GM23338 (cell line): ENCODE measurements around the gene PKD1.
"Not testable (repeated sequence)": the region's sequence is repeated elsewhere in the genome, so short reads cannot be mapped to it uniquely, and the experiment has no call there.

Source experiments
- CTCF ChIP-seq, 2 experiments: fragments of 200-600 bp in 1 of 2; sonication (generic) in 1 of 2; conservative IDR thresholded peaks; 2 replicates each; pipeline versions ENCODE4 v1.5.1 to v1.6.1; 2016 to 2017; ENCODE audit warnings: antibody characterized with exemption in 2 of 2, low read depth in 2 of 2, mild to moderate bottlenecking in 2 of 2, moderate library complexity in 1 of 2
- EZH2 ChIP-seq: fragments of 200-600 bp; sonication (generic); IDR thresholded peaks from one replicate; pipeline ENCODE4 v1.8.0; 2017; ENCODE audit warnings: antibody characterized with exemption, mild to moderate bottlenecking, low read depth; ENCODE audit not compliant: unreplicated experiment
- EZH2phosphoT487 ChIP-seq: fragments of 200-600 bp; sonication (generic); IDR thresholded peaks from one replicate; pipeline ENCODE4 v1.8.1; 2018; ENCODE audit warnings: antibody characterized with exemption; ENCODE audit not compliant: unreplicated experiment
- POLR2AphosphoS5 ChIP-seq: IDR thresholded peaks from 2 replicates; pipeline ENCODE4 v1.6.1; 2016; ENCODE audit warnings: antibody characterized with exemption, low read depth
- STAT1 ChIP-seq: IDR thresholded peaks from one replicate; pipeline ENCODE4 v1.6.1; 2016; ENCODE audit warnings: antibody characterized with exemption; ENCODE audit not compliant: unreplicated experiment
- TF ChIP-seq, protein P1 (sequence below): IDR thresholded peaks from one replicate; pipeline ENCODE4 v1.6.1; 2018; ENCODE audit warnings: antibody characterized with exemption; ENCODE audit not compliant: unreplicated experiment

DNA sequence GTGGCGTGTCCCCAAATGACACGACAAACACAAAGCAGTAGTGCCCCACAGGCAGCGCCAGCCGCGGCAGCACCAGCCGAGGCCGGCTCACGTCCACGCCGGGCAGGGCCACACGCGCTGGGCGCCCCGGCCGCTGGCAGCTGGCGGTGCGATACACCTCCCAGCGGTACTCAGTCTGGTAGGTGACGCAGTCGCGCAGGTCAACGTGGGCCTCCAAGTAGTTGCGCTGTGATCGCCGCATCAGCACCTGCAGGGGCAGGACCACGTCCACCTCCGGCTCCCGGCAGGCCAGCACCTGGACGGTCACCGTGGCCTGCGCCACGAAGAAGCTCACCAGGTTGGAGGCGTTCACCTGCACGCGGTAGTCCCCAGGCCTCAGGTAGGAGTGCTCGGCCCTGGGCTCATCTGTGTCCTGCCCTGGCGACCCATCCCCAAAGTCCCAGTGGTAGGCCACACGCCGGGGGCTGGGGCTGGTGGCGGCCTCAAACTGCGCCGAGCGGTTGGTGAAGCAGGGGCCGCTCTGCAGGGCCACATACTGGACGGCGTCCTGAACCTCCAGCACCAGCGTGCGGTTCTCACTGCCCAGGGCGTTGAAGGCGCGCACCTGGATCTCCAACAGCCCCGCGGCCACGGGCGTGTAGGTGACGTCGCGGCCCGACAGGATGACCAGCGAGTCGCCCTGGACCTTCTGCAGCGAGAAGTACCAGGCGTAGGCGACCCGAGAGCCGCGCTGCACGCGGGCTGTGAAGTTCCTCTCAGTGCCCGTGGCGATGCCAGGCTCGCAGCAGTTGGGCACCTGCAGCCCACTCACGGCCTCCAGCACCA, 27.0 kb downstream of the PKD1 start:
- TF ChIP-seq CTCF (conservative IDR thresholded peaks at IDR 0.05; ENCODE audit: low read depth in 2 of 2); STAT1; EZH2; EZH2phosphoT487; POLR2AphosphoS5: not testable (repeated sequence)
- TF ChIP-seq, protein P1, sequence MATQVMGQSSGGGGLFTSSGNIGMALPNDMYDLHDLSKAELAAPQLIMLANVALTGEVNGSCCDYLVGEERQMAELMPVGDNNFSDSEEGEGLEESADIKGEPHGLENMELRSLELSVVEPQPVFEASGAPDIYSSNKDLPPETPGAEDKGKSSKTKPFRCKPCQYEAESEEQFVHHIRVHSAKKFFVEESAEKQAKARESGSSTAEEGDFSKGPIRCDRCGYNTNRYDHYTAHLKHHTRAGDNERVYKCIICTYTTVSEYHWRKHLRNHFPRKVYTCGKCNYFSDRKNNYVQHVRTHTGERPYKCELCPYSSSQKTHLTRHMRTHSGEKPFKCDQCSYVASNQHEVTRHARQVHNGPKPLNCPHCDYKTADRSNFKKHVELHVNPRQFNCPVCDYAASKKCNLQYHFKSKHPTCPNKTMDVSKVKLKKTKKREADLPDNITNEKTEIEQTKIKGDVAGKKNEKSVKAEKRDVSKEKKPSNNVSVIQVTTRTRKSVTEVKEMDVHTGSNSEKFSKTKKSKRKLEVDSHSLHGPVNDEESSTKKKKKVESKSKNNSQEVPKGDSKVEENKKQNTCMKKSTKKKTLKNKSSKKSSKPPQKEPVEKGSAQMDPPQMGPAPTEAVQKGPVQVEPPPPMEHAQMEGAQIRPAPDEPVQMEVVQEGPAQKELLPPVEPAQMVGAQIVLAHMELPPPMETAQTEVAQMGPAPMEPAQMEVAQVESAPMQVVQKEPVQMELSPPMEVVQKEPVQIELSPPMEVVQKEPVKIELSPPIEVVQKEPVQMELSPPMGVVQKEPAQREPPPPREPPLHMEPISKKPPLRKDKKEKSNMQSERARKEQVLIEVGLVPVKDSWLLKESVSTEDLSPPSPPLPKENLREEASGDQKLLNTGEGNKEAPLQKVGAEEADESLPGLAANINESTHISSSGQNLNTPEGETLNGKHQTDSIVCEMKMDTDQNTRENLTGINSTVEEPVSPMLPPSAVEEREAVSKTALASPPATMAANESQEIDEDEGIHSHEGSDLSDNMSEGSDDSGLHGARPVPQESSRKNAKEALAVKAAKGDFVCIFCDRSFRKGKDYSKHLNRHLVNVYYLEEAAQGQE: not testable (repeated sequence)
